ENCODE measurements around the gene OR7C1. TPM values are rescaled to one million over a fixed set of nuclear protein-coding genes. Genes with fewer than 3 reads are reported as not detected.

The OR7C1 gene
- total RNA-seq, 1 experiment from 2014 or later: not detected

- no peak overlapping the region for H3K4me3 ChIP-seq
- no peak for DNase-seq
- H3K4me1 ChIP-seq (replicated peaks; ENCODE audit: insufficient read depth): no peaks in the 10 kb centered on the region
- no peak overlapping the region for H2AFZ ChIP-seq
- no peaks in the 10 kb centered on the region for H3K9me2 ChIP-seq (ENCODE audit: insufficient read depth)
- H3K27me3 ChIP-seq (ENCODE audit: insufficient read depth, low read depth): peaks cover 16% of the 10 kb centered on the region; the same call in 1 of the 2 replicates
- no peaks in the 10 kb centered on the region for H3K36me3 ChIP-seq (ENCODE audit: low read depth)
- H3K4me2 ChIP-seq: no peak overlapping the region
- no peaks in the 10 kb centered on the region for H3K79me2 ChIP-seq (ENCODE audit: low read depth)
- ChIA-PET CTCF (no interaction called here), POLR2A (ENCODE audit: unreplicated experiment) (no interaction called here)
- H3K9me3 ChIP-seq (ENCODE audit: insufficient read depth, low read depth): no peaks in the 10 kb centered on the region
- intact Hi-C loops (cut with micrococcal nuclease; ENCODE audit: unreplicated experiment): no loop called here
- TF ChIP-seq, protein P1, sequence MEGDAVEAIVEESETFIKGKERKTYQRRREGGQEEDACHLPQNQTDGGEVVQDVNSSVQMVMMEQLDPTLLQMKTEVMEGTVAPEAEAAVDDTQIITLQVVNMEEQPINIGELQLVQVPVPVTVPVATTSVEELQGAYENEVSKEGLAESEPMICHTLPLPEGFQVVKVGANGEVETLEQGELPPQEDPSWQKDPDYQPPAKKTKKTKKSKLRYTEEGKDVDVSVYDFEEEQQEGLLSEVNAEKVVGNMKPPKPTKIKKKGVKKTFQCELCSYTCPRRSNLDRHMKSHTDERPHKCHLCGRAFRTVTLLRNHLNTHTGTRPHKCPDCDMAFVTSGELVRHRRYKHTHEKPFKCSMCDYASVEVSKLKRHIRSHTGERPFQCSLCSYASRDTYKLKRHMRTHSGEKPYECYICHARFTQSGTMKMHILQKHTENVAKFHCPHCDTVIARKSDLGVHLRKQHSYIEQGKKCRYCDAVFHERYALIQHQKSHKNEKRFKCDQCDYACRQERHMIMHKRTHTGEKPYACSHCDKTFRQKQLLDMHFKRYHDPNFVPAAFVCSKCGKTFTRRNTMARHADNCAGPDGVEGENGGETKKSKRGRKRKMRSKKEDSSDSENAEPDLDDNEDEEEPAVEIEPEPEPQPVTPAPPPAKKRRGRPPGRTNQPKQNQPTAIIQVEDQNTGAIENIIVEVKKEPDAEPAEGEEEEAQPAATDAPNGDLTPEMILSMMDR (conservative IDR thresholded peaks at IDR 0.05): no peak
- no peak for TF ChIP-seq EZH2 (IDR thresholded peaks at IDR 0.05; ENCODE audit: low read depth)
- H3K27ac ChIP-seq: no peak overlapping the region
- H4K20me1 ChIP-seq (ENCODE audit: insufficient read depth): no peaks in the 10 kb centered on the region
- no peaks in the 10 kb centered on the region for H3F3A ChIP-seq (ENCODE audit: insufficient read depth, low read depth)
- BruUV-seq (replicated peaks): no TSS peak
Observed at GRCh38 chr19:14817052-14817451, 17.9 kb downstream of the OR7C1 start.

GRCh38 chr19:14814982-14815652, 19.9 kb downstream of the OR7C1 start:
- ChIA-PET CTCF (no interaction called here), POLR2A (ENCODE audit: unreplicated experiment) (no interaction called here)
- Histone ChIP-seq H3K9me3 (ENCODE audit: insufficient read depth, low read depth) (no peaks in the 10 kb centered on the region), H3K9me2 (ENCODE audit: insufficient read depth) (no peaks in the 10 kb centered on the region), H3K36me3 (ENCODE audit: low read depth) (no peaks in the 10 kb centered on the region), H3K4me3 (no peak overlapping the region), H2AFZ (no peak overlapping the region), H3K4me1 (replicated peaks; ENCODE audit: insufficient read depth) (no peaks in the 10 kb centered on the region), H3K79me2 (ENCODE audit: low read depth) (no peaks in the 10 kb centered on the region), H3F3A (ENCODE audit: insufficient read depth, low read depth) (no peaks in the 10 kb centered on the region), H3K27me3 (ENCODE audit: insufficient read depth, low read depth) (peaks cover 16% of the 10 kb centered on the region; the same call in 1 of the 2 replicates), H3K4me2 (no peak overlapping the region), H4K20me1 (ENCODE audit: insufficient read depth) (no peaks in the 10 kb centered on the region), H3K27ac (no peak overlapping the region)
- DNase-seq: no peak
- no TSS peak for BruUV-seq (replicated peaks)
- TF ChIP-seq, protein P1 (conservative IDR thresholded peaks at IDR 0.05): no peak
- TF ChIP-seq EZH2 (IDR thresholded peaks at IDR 0.05; ENCODE audit: low read depth): no peak
- intact Hi-C loops (cut with micrococcal nuclease; ENCODE audit: unreplicated experiment): no loop called here

DNA sequence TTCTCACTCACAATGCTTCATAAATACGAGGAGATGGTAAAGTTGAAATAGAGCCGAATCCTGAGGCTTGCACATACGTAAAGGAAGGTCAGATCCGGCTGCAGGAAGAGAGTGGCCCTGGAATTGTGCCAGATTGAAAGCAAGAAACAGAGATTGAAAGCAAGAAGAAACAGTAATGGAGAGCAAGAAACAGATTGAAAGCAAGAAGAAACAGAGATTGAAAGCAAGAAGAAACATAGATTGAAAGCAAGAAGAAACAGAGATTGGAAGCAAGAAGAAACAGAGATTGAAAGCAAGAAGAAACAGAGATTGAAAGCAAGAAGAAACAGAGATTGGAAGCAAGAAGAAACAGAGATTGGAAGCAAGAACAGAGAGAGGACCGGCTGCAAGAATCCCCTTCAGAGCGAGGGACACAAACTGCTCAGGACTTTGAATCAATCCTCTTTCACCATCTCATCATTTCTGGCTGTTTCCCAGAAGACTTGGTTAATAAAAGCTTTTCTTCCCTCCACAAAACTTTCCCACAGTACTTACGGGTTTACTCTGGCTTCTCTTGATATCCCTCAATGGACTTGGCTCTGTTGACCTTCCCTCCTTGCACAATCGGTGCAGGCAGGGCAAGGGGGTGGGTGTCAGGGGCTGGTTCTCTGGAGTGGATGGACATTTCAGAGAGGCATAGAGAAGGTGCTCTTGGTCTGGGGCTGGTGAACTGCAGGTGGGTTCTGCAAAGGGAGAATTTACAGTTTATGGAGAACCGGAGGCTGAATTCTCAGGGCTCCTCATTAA, 25.5 kb downstream of the OR7C1 start:
- no peak overlapping the region for H3K27ac ChIP-seq
- no peak overlapping the region for H2AFZ ChIP-seq
- H3K9me2 ChIP-seq (ENCODE audit: insufficient read depth): no peaks in the 10 kb centered on the region
- no peaks in the 10 kb centered on the region for H3K4me1 ChIP-seq (replicated peaks; ENCODE audit: insufficient read depth)
- intact Hi-C loops (cut with micrococcal nuclease; ENCODE audit: unreplicated experiment): no loop called here
- no peak overlapping the region for H3K4me2 ChIP-seq
- H3K4me3 ChIP-seq: no peak overlapping the region
- no peaks in the 10 kb centered on the region for H3F3A ChIP-seq (ENCODE audit: insufficient read depth, low read depth)
- no peaks in the 10 kb centered on the region for H3K9me3 ChIP-seq (ENCODE audit: insufficient read depth, low read depth)
- H3K79me2 ChIP-seq (ENCODE audit: low read depth): no peaks in the 10 kb centered on the region
- no peaks in the 10 kb centered on the region for H3K27me3 ChIP-seq (ENCODE audit: insufficient read depth, low read depth)
- ChIA-PET POLR2A (ENCODE audit: unreplicated experiment) (no interaction called here), CTCF (no interaction called here)
- BruUV-seq (replicated peaks): no TSS peak
- TF ChIP-seq, protein P1 (conservative IDR thresholded peaks at IDR 0.05): no peak
- no peak for TF ChIP-seq EZH2 (IDR thresholded peaks at IDR 0.05; ENCODE audit: low read depth)
- no peak for DNase-seq
- H4K20me1 ChIP-seq (ENCODE audit: insufficient read depth): no peaks in the 10 kb centered on the region
- H3K36me3 ChIP-seq (ENCODE audit: low read depth): no peaks in the 10 kb centered on the region

All from PC-9 (cell line).